ENCODE results near the gene NCOA1. TPM values are rescaled to one million over a fixed set of nuclear protein-coding genes. Genes with fewer than 3 reads are reported as not detected.

NCOA1 gene
- total RNA-seq, 1 experiment from 2014 or later: 2.4 TPM

GRCh38 chr2:24618680-24619079 is 127.6 kb downstream of the NCOA1 start:
- Histone ChIP-seq H3K4me3 (no peak overlapping the region), H3K27me3 (no peaks in the 10 kb centered on the region), H3K9me3 (no peaks in the 10 kb centered on the region), H3K36me3 (no peaks in the 10 kb centered on the region)
- no peak for DNase-seq

GRCh38 chr2:24620936-24621335 is 129.9 kb downstream of the NCOA1 start:
- Histone ChIP-seq H3K27me3 (no peaks in the 10 kb centered on the region), H3K9me3 (no peaks in the 10 kb centered on the region), H3K36me3 (no peaks in the 10 kb centered on the region), H3K4me3 (no peak overlapping the region)
- no peak for DNase-seq

- no peaks in the 10 kb centered on the region for H3K36me3 ChIP-seq
- no peaks in the 10 kb centered on the region for H3K27me3 ChIP-seq
- H3K9me3 ChIP-seq: no peaks in the 10 kb centered on the region
- H3K4me3 ChIP-seq: no peak overlapping the region
- no peak for DNase-seq
These were observed 130.9 kb downstream of the NCOA1 start for GRCh38 chr2:24621779-24622538.

GRCh38 chr2:24623535-24623934 is 132.5 kb downstream of the NCOA1 start:
- H3K36me3 ChIP-seq: no peaks in the 10 kb centered on the region
- H3K27me3 ChIP-seq: no peaks in the 10 kb centered on the region
- no peak overlapping the region for H3K4me3 ChIP-seq
- no peak for DNase-seq
- no peaks in the 10 kb centered on the region for H3K9me3 ChIP-seq

- no peaks in the 10 kb centered on the region for H3K36me3 ChIP-seq
- H3K27me3 ChIP-seq: no peaks in the 10 kb centered on the region
- H3K9me3 ChIP-seq: no peaks in the 10 kb centered on the region
- no peak for DNase-seq
- no peak overlapping the region for H3K4me3 ChIP-seq
These were observed 134.7 kb downstream of the NCOA1 start for GRCh38 chr2:24625728-24626127.

GRCh38 chr2:24626131-24626530 is 135.1 kb downstream of the NCOA1 start:
- Histone ChIP-seq H3K4me3 (no peak overlapping the region), H3K27me3 (no peaks in the 10 kb centered on the region), H3K9me3 (no peaks in the 10 kb centered on the region), H3K36me3 (no peaks in the 10 kb centered on the region)
- no peak for DNase-seq

- Histone ChIP-seq H3K9me3 (no peaks in the 10 kb centered on the region), H3K27me3 (no peaks in the 10 kb centered on the region), H3K36me3 (no peaks in the 10 kb centered on the region), H3K4me3 (no peak overlapping the region)
- no peak for DNase-seq
These were observed 137.7 kb downstream of the NCOA1 start for GRCh38 chr2:24628746-24629145.

GRCh38 chr2:24632172-24632571 is 141.1 kb downstream of the NCOA1 start:
- no peaks in the 10 kb centered on the region for H3K9me3 ChIP-seq
- no peak for DNase-seq
- no peaks in the 10 kb centered on the region for H3K36me3 ChIP-seq
- H3K4me3 ChIP-seq: no peak overlapping the region
- no peaks in the 10 kb centered on the region for H3K27me3 ChIP-seq

- DNase-seq: no peak
- Histone ChIP-seq H3K9me3 (peaks cover 6% of the 10 kb centered on the region; the same call in 1 of the 2 replicates), H3K36me3 (no peaks in the 10 kb centered on the region), H3K27me3 (no peaks in the 10 kb centered on the region), H3K4me3 (no peak overlapping the region)
These were observed 144.1 kb downstream of the NCOA1 start for GRCh38 chr2:24635181-24635580.

GRCh38 chr2:24638568-24638967 is 147.5 kb downstream of the NCOA1 start:
- Histone ChIP-seq H3K4me3 (no peak overlapping the region), H3K36me3 (no peaks in the 10 kb centered on the region), H3K9me3 (peaks cover 6% of the 10 kb centered on the region; the same call in 1 of the 2 replicates), H3K27me3 (no peaks in the 10 kb centered on the region)
- no peak for DNase-seq

GRCh38 chr2:24642351-24642750 is 151.3 kb downstream of the NCOA1 start:
- DNase-seq: no peak
- Histone ChIP-seq H3K27me3 (no peaks in the 10 kb centered on the region), H3K9me3 (peaks cover 6% of the 10 kb centered on the region; the same call in 1 of the 2 replicates), H3K36me3 (no peaks in the 10 kb centered on the region), H3K4me3 (no peak overlapping the region)

GRCh38 chr2:24643051-24643450 is 152.0 kb downstream of the NCOA1 start:
- H3K4me3 ChIP-seq: no peak overlapping the region
- H3K36me3 ChIP-seq: no peaks in the 10 kb centered on the region
- H3K27me3 ChIP-seq: no peaks in the 10 kb centered on the region
- no peak for DNase-seq
- peaks cover 6% of the 10 kb centered on the region; the same call in 1 of the 2 replicates for H3K9me3 ChIP-seq

GRCh38 chr2:24644032-24644431 is 153.0 kb downstream of the NCOA1 start:
- Histone ChIP-seq H3K4me3 (no peak overlapping the region), H3K36me3 (no peaks in the 10 kb centered on the region), H3K27me3 (no peaks in the 10 kb centered on the region), H3K9me3 (no peaks in the 10 kb centered on the region; the same call in 1 of the 2 replicates)
- no peak for DNase-seq

- no peaks in the 10 kb centered on the region for H3K27me3 ChIP-seq
- no peaks in the 10 kb centered on the region for H3K36me3 ChIP-seq
- no peaks in the 10 kb centered on the region for H3K9me3 ChIP-seq
- no peak for DNase-seq
- H3K4me3 ChIP-seq: no peak overlapping the region
These were observed 160.1 kb downstream of the NCOA1 start for GRCh38 chr2:24650997-24651642.

GRCh38 chr2:24651643-24652003 is 160.6 kb downstream of the NCOA1 start:
- H3K9me3 ChIP-seq: no peaks in the 10 kb centered on the region
- no peak overlapping the region for H3K4me3 ChIP-seq
- no peaks in the 10 kb centered on the region for H3K27me3 ChIP-seq
- no peaks in the 10 kb centered on the region for H3K36me3 ChIP-seq
- DNase-seq: no peak

- H3K9me3 ChIP-seq: no peaks in the 10 kb centered on the region
- no peak for DNase-seq
- H3K4me3 ChIP-seq: no peak overlapping the region
These were observed 161.5 kb downstream of the NCOA1 start for GRCh38 chr2:24652265-24653182.

GRCh38 chr2:24657818-24658217 is 166.8 kb downstream of the NCOA1 start:
- H3K27me3 ChIP-seq: no peaks in the 10 kb centered on the region

More at GRCh38 chr2:24652265-24653182, 161.5 kb downstream of the NCOA1 start:
- no peaks in the 10 kb centered on the region for H3K27me3 ChIP-seq
- H3K36me3 ChIP-seq: no peaks in the 10 kb centered on the region

More at GRCh38 chr2:24657818-24658217, 166.8 kb downstream of the NCOA1 start:
- Histone ChIP-seq H3K36me3 (no peaks in the 10 kb centered on the region), H3K4me3 (no peak overlapping the region), H3K9me3 (no peaks in the 10 kb centered on the region)
- DNase-seq: no peak

Data from MG63 (cell line).